ENCODE measurements around the gene ZC3H7B.

DNA sequence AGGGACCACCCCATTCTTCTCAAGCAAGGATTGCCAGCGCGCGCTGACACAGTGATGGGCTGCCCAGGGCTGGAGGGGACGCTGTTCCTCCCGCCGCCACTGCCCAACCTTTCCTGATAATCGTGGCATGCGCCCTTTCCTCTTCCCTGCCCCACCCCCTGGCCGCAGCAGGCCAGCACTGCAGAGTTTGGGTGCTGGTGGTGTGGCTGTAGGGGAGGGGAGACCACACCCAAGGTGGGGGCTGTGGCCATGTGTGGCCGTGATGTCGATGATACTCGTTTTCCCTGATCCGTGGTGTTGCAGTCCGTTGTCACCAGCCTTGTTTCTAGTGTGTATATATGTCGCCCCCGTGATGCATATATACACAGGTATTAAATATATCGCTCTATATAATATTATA is 57.6 kb downstream of the ZC3H7B start:
- TF ChIP-seq, protein P1, sequence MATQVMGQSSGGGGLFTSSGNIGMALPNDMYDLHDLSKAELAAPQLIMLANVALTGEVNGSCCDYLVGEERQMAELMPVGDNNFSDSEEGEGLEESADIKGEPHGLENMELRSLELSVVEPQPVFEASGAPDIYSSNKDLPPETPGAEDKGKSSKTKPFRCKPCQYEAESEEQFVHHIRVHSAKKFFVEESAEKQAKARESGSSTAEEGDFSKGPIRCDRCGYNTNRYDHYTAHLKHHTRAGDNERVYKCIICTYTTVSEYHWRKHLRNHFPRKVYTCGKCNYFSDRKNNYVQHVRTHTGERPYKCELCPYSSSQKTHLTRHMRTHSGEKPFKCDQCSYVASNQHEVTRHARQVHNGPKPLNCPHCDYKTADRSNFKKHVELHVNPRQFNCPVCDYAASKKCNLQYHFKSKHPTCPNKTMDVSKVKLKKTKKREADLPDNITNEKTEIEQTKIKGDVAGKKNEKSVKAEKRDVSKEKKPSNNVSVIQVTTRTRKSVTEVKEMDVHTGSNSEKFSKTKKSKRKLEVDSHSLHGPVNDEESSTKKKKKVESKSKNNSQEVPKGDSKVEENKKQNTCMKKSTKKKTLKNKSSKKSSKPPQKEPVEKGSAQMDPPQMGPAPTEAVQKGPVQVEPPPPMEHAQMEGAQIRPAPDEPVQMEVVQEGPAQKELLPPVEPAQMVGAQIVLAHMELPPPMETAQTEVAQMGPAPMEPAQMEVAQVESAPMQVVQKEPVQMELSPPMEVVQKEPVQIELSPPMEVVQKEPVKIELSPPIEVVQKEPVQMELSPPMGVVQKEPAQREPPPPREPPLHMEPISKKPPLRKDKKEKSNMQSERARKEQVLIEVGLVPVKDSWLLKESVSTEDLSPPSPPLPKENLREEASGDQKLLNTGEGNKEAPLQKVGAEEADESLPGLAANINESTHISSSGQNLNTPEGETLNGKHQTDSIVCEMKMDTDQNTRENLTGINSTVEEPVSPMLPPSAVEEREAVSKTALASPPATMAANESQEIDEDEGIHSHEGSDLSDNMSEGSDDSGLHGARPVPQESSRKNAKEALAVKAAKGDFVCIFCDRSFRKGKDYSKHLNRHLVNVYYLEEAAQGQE (IDR thresholded peaks at IDR 0.05; ENCODE audit: insufficient read depth in 1 of 2, low read depth in 2 of 2, low read length in 2 of 2) = no peak
- no peak for TF ChIP-seq TAF1 (IDR thresholded peaks at IDR 0.05; ENCODE audit: borderline replicate concordance, insufficient read depth, low read length)
- no peak for TF ChIP-seq POLR2AphosphoS5 (IDR thresholded peaks at IDR 0.05; ENCODE audit: low read depth, low read length)
- no peak for TF ChIP-seq SIN3A (IDR thresholded peaks at IDR 0.05; ENCODE audit: borderline replicate concordance, insufficient read depth, low read length)
- TF ChIP-seq FOXP2 (optimal IDR thresholded peaks at IDR 0.05; ENCODE audit: borderline replicate concordance, extremely low read depth, extremely low read length, insufficient read depth) = no peak

Measured in PFSK-1 (cell line).